HEK293 (cell line): ENCODE results near the gene KYAT1.
A peak's percentile ranks its signal among the peaks of the same experiment; 100 is the strongest.

Experiments used
- CTCF ChIA-PET: fragments of 350-600 bp; formaldehyde crosslinking; extraction: SDS; loops from one replicate; lab custom pipeline; 2021; ENCODE audit warnings: antibody characterized with exemption; lab: Yijun Ruan, JAX
- POLR2A ChIA-PET: fragments of 300-600 bp; formaldehyde crosslinking; extraction: SDS; loops from one replicate; lab custom pipeline; 2020; ENCODE audit warnings: antibody characterized with exemption, inconsistent platforms; lab: Yijun Ruan, JAX
- H3K27ac ChIP-seq: fragments of 200-500 bp; sonication (Bioruptor generic); 2 replicates; pipeline ENCODE4 v1.5.1; 2014; ENCODE audit warnings: low read depth, low read length, control low read depth, inconsistent platforms; ENCODE audit errors: extremely low read depth
- H3K36me3 ChIP-seq, 2 experiments: fragments of 200-500 bp in 1 of 2; sonication (Bioruptor generic) in 1 of 2; 1 replicate in 1 of 2; 2 replicates in 1 of 2; pipeline ENCODE4 v1.5.1; 2014 to 2017; ENCODE audit warnings: inconsistent platforms in 2 of 2, low read length in 2 of 2; ENCODE audit not compliant: control insufficient read depth in 2 of 2, insufficient read depth in 1 of 2
- H3K4me1 ChIP-seq: fragments of 200-500 bp; sonication (Bioruptor generic); 2 replicates; pipeline ENCODE4 v1.5.1; 2014; ENCODE audit warnings: mild to moderate bottlenecking, low read length, inconsistent platforms; ENCODE audit not compliant: control insufficient read depth, insufficient read depth
- H3K4me3 ChIP-seq: 2 replicates; pipeline ENCODE4 v1.5.1; 2011; ENCODE audit warnings: low read depth, mild to moderate bottlenecking, control low read depth, low read length, moderate library complexity
- H3K9me3 ChIP-seq: fragments of 200-500 bp; sonication (Bioruptor generic); 2 replicates; pipeline ENCODE4 v1.5.1; 2014; ENCODE audit warnings: low read depth, low read length, inconsistent platforms; ENCODE audit not compliant: control insufficient read depth, insufficient read depth
- GLI4 ChIP-seq: fragments of 450-650 bp; formaldehyde crosslinking; IDR thresholded peaks from 2 replicates; pipeline ENCODE4 v1.5.1; 2016; ENCODE audit warnings: missing biosample characterization, missing genetic modification characterization
- HOXC10 ChIP-seq: sonication (generic); formaldehyde crosslinking; IDR thresholded peaks from 2 replicates; pipeline ENCODE4 v1.8.1; 2023; ENCODE audit warnings: mild to moderate bottlenecking, missing genetic modification reagents
- IKZF3 ChIP-seq: fragments of 450-650 bp; IDR thresholded peaks from 2 replicates; pipeline ENCODE4 v1.5.0; 2018; ENCODE audit warnings: missing biosample characterization, mild to moderate bottlenecking, missing genetic modification characterization, moderate library complexity
- KLF9 ChIP-seq: fragments of 450-650 bp; formaldehyde crosslinking; IDR thresholded peaks from 2 replicates; pipeline ENCODE4 v1.5.1; 2016; ENCODE audit warnings: missing biosample characterization, missing genetic modification characterization, low read depth
- MEIS1 ChIP-seq: sonication (generic); formaldehyde crosslinking; IDR thresholded peaks from 2 replicates; pipeline ENCODE4 v1.8.1; 2022; ENCODE audit warnings: missing genetic modification reagents, mild to moderate bottlenecking, borderline replicate concordance
- OVOL3 ChIP-seq: fragments of 450-650 bp; formaldehyde crosslinking; IDR thresholded peaks from 2 replicates; pipeline ENCODE4 v1.5.1; 2016; ENCODE audit warnings: missing biosample characterization, missing genetic modification characterization
- SCRT2 ChIP-seq: fragments of 450-650 bp; formaldehyde crosslinking; IDR thresholded peaks from 2 replicates; pipeline ENCODE4 v1.5.1; 2016; ENCODE audit warnings: missing biosample characterization, missing genetic modification characterization
- SETDB1 ChIP-seq: IDR thresholded peaks from one replicate; pipeline ENCODE4 v1.6.1; 2017; ENCODE audit warnings: mild to moderate bottlenecking, low read length, moderate library complexity, mixed read lengths; ENCODE audit not compliant: insufficient read length
- TRIM28 ChIP-seq: IDR thresholded peaks from 2 replicates; pipeline ENCODE4 v1.6.1; 2011; ENCODE audit warnings: low read length, control low read depth, borderline replicate concordance
- ZBTB1 ChIP-seq: fragments of 450-650 bp; formaldehyde crosslinking; IDR thresholded peaks from 2 replicates; pipeline ENCODE4 v1.5.1; 2016; ENCODE audit warnings: missing biosample characterization, missing genetic modification characterization
- ZBTB8A ChIP-seq: fragments of 450-650 bp; formaldehyde crosslinking; IDR thresholded peaks from 2 replicates; pipeline ENCODE4 v1.5.1; 2016; ENCODE audit warnings: missing biosample characterization, missing genetic modification characterization
- ZNF10 ChIP-seq: fragments of 450-650 bp; formaldehyde crosslinking; IDR thresholded peaks from 2 replicates; pipeline ENCODE4 v1.5.1; 2017; ENCODE audit warnings: missing biosample characterization, missing genetic modification characterization
- ZNF169 ChIP-seq: fragments of 450-650 bp; formaldehyde crosslinking; IDR thresholded peaks from 2 replicates; pipeline ENCODE4 v1.5.1; 2016; ENCODE audit warnings: missing biosample characterization, missing genetic modification characterization
- ZNF394 ChIP-seq: fragments of 450-650 bp; formaldehyde crosslinking; IDR thresholded peaks from 2 replicates; pipeline ENCODE4 v1.5.1; 2016; ENCODE audit warnings: missing biosample characterization, missing genetic modification characterization, mild to moderate bottlenecking, moderate library complexity, borderline replicate concordance
- ZNF426 ChIP-seq: fragments of 450-650 bp; formaldehyde crosslinking; IDR thresholded peaks from 2 replicates; pipeline ENCODE4 v1.5.1; 2017; ENCODE audit warnings: missing biosample characterization, missing genetic modification characterization, mild to moderate bottlenecking, inconsistent platforms, moderate library complexity
- ZNF501 ChIP-seq: fragments of 450-650 bp; formaldehyde crosslinking; IDR thresholded peaks from 2 replicates; pipeline ENCODE4 v1.5.1; 2016; ENCODE audit warnings: missing biosample characterization, missing genetic modification characterization
- ZNF544 ChIP-seq: fragments of 450-650 bp; formaldehyde crosslinking; IDR thresholded peaks from 2 replicates; pipeline ENCODE4 v1.5.0; 2017; ENCODE audit warnings: missing biosample characterization, missing genetic modification characterization
- ZNF596 ChIP-seq: fragments of 450-650 bp; IDR thresholded peaks from 2 replicates; pipeline ENCODE4 v1.5.0; 2018; ENCODE audit warnings: missing biosample characterization, mild to moderate bottlenecking, missing genetic modification characterization, moderate library complexity
- ZNF621 ChIP-seq: fragments of 450-650 bp; formaldehyde crosslinking; IDR thresholded peaks from 2 replicates; pipeline ENCODE4 v1.5.1; 2017; ENCODE audit warnings: missing biosample characterization, missing genetic modification characterization
- ZNF660 ChIP-seq: fragments of 450-650 bp; IDR thresholded peaks from 2 replicates; pipeline ENCODE4 v1.5.1; 2018; ENCODE audit warnings: missing biosample characterization, mild to moderate bottlenecking, missing genetic modification characterization
- ZNF747 ChIP-seq: fragments of 450-650 bp; formaldehyde crosslinking; IDR thresholded peaks from 2 replicates; pipeline ENCODE4 v1.5.1; 2016; ENCODE audit warnings: missing biosample characterization, missing genetic modification characterization
- ZNF76 ChIP-seq: fragments of 450-650 bp; formaldehyde crosslinking; IDR thresholded peaks from 2 replicates; pipeline ENCODE4; 2016; ENCODE audit warnings: low read depth, missing biosample characterization, missing genetic modification characterization, borderline replicate concordance
- ZXDB ChIP-seq: fragments of 450-650 bp; formaldehyde crosslinking; IDR thresholded peaks from 2 replicates; pipeline ENCODE4 v1.5.1; 2016; ENCODE audit warnings: missing biosample characterization, missing genetic modification characterization
- TF ChIP-seq, protein P1 (sequence below): fragments of 450-650 bp; formaldehyde crosslinking; IDR thresholded peaks from 2 replicates; pipeline ENCODE4 v1.5.1; 2016; ENCODE audit warnings: missing biosample characterization, missing genetic modification characterization
- TF ChIP-seq, protein P2 (sequence below): fragments of 450-650 bp; formaldehyde crosslinking; optimal IDR thresholded peaks from 2 replicates; pipeline ENCODE3; 2016; ENCODE audit warnings: missing biosample characterization, mild to moderate bottlenecking, missing genetic modification characterization
- TF ChIP-seq, protein P3 (sequence below): fragments of 450-650 bp; formaldehyde crosslinking; IDR thresholded peaks from 2 replicates; pipeline ENCODE4 v1.5.1; 2016; ENCODE audit warnings: missing biosample characterization, missing genetic modification characterization, low read depth
- TF ChIP-seq, protein P4 (sequence below): fragments of 450-650 bp; formaldehyde crosslinking; IDR thresholded peaks from 2 replicates; pipeline ENCODE4 v1.5.1; 2016; ENCODE audit warnings: missing biosample characterization, missing genetic modification characterization
- TF ChIP-seq, protein P5 (sequence below): fragments of 450-650 bp; formaldehyde crosslinking; IDR thresholded peaks from 2 replicates; pipeline ENCODE4 v1.5.1; 2016; ENCODE audit warnings: missing biosample characterization, missing genetic modification characterization
- TF ChIP-seq, protein P6 (sequence below): fragments of 450-650 bp; formaldehyde crosslinking; IDR thresholded peaks from 2 replicates; pipeline ENCODE4 v1.5.1; 2017; ENCODE audit warnings: missing biosample characterization, missing genetic modification characterization

The KYAT1 gene

DNA sequence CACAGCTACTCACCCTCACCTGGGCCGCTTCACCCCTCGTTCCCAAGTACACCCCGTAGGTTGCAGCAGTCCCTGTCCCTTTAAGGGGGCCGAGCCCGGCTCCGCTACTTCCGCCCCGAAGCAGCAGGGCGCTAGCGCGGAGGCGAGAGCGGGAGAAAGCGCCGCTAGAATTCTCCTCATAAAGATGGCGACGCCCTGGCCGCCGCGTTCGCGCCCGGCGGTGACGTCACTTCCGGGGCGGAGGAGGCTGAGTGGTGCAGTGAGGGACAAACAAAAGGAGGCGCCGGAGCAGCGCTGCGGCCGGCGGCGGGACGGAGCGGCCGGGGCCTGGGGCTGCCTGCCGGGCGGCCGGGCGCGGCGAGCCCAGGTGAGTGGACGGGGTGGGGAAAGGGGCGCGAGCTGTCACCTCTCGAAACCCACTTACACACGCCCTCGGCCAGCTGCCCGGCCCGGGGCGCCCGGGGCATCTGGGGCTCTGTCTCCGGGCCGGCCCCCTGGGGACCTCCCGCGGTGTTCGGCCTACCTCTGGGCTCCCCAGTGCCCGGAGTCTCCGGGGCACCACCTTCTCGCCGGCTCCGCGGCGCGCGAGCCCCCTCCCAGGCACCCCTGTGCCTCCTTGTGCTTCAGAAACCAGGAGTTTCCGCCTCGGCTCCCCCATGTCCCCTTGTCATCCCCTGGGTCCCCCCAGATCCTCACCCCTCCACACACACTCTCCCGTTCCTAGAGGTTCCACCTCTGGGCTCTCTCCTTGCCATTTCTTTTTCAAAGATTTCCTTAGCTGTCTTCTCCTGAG, at the start of gene KYAT1, which contains the start of gene LRRC8A:
KYAT1 (minus strand) TSS at position 67 of the 793 bp plus-strand sequence. CDS start 36,545 bp downstream, outside the sequence.
LRRC8A (plus strand) TSS at position 250 of the 793 bp plus-strand sequence. CDS start 25,032 bp downstream, outside the sequence.
- peak within 1 kb of the TSS; percentile 55 for H3K27ac ChIP-seq
- no peaks in the 10 kb centered on the region for H3K4me1 ChIP-seq
- POLR2A ChIA-PET = interaction anchor here (0.5 to 1.6 kb wide), 7 partner anchors 26 to 744 kb away, joined by 3 to 5 read pairs (median 3); partner anchors contain the start of genes ENDOG, NTMT1 and SPOUT1
- H3K36me3 ChIP-seq = peaks cover 0 to 21% of the 10 kb centered on the region in 2 experiments; a peak in 1 of 3 replicates
- CTCF ChIA-PET = interaction anchor here (0.5 to 9.5 kb wide), 6 partner anchors 18 to 258 kb away, joined by 3 to 83 read pairs (median 5); partner anchors contain the start of gene ENDOG
- H3K4me3 ChIP-seq = peak within 1 kb of the TSS; percentile 87
- H3K9me3 ChIP-seq = no peaks in the 10 kb centered on the region
- TF ChIP-seq KLF9 (peak; percentile 57), ZNF544 (tag by site-specific recombination) (no peak), ZBTB1 (tag by site-specific recombination) (0 out of 2 replicates have a peak, but pooled peaks have one; percentile 8), ZNF501 (tag by site-specific recombination) (peak; percentile 28; the same call in 1 of the 2 replicates), ZBTB8A (tag by site-specific recombination) (peak; percentile 73), SETDB1 (no peak), ZNF747 (tag by site-specific recombination) (no peak), ZNF76 (tag by site-specific recombination) (peak; percentile 75), TRIM28 (peak; percentile 55; the same call in 1 of the 2 replicates), OVOL3 (tag by site-specific recombination) (peak; percentile 80; the same call in 1 of the 2 replicates), ZNF394 (tag by site-specific recombination) (no peak; the same call in 1 of the 2 replicates), ZXDB (peak; percentile 83), HOXC10 (no peak), ZNF660 (tag by site-specific recombination) (peak; percentile 38), ZNF621 (tag by site-specific recombination) (no peak), ZNF10 (no peak; the same call in 1 of the 2 replicates), ZNF596 (no peak), ZNF426 (no peak), MEIS1 (CRISPR knock-in tag) (no peak), ZNF169 (tag by site-specific recombination) (no peak), IKZF3 (tag by site-specific recombination) (peak; percentile 23; the same call in 1 of the 2 replicates), SCRT2 (no peak), GLI4 (tag by site-specific recombination) (0 out of 2 replicates have a peak, but pooled peaks have one; percentile 53)
- TF ChIP-seq, protein P1, sequence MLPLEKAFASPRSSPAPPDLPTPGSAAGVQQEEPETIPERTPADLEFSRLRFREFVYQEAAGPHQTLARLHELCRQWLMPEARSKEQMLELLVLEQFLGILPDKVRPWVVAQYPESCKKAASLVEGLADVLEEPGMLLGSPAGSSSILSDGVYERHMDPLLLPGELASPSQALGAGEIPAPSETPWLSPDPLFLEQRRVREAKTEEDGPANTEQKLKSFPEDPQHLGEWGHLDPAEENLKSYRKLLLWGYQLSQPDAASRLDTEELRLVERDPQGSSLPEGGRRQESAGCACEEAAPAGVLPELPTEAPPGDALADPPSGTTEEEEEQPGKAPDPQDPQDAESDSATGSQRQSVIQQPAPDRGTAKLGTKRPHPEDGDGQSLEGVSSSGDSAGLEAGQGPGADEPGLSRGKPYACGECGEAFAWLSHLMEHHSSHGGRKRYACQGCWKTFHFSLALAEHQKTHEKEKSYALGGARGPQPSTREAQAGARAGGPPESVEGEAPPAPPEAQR = peak; percentile 50; the same call in 1 of the 2 replicates
- TF ChIP-seq, protein P2, sequence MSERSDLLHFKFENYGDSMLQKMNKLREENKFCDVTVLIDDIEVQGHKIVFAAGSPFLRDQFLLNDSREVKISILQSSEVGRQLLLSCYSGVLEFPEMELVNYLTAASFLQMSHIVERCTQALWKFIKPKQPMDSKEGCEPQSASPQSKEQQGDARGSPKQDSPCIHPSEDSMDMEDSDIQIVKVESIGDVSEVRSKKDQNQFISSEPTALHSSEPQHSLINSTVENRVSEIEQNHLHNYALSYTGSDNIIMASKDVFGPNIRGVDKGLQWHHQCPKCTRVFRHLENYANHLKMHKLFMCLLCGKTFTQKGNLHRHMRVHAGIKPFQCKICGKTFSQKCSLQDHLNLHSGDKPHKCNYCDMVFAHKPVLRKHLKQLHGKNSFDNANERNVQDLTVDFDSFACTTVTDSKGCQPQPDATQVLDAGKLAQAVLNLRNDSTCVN (tag by site-specific recombination) = peak; percentile 87
- TF ChIP-seq, protein P3, sequence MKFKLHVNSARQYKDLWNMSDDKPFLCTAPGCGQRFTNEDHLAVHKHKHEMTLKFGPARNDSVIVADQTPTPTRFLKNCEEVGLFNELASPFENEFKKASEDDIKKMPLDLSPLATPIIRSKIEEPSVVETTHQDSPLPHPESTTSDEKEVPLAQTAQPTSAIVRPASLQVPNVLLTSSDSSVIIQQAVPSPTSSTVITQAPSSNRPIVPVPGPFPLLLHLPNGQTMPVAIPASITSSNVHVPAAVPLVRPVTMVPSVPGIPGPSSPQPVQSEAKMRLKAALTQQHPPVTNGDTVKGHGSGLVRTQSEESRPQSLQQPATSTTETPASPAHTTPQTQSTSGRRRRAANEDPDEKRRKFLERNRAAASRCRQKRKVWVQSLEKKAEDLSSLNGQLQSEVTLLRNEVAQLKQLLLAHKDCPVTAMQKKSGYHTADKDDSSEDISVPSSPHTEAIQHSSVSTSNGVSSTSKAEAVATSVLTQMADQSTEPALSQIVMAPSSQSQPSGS (tag by site-specific recombination) = peak; percentile 99
- TF ChIP-seq, protein P4, sequence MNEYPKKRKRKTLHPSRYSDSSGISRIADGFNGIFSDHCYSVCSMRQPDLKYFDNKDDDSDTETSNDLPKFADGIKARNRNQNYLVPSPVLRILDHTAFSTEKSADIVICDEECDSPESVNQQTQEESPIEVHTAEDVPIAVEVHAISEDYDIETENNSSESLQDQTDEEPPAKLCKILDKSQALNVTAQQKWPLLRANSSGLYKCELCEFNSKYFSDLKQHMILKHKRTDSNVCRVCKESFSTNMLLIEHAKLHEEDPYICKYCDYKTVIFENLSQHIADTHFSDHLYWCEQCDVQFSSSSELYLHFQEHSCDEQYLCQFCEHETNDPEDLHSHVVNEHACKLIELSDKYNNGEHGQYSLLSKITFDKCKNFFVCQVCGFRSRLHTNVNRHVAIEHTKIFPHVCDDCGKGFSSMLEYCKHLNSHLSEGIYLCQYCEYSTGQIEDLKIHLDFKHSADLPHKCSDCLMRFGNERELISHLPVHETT (tag by site-specific recombination) = peak; percentile 82; the same call in 1 of the 2 replicates
- TF ChIP-seq, protein P5, sequence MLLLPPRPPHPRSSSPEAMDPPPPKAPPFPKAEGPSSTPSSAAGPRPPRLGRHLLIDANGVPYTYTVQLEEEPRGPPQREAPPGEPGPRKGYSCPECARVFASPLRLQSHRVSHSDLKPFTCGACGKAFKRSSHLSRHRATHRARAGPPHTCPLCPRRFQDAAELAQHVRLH (tag by site-specific recombination) = 0 out of 2 replicates have a peak, but pooled peaks have one; percentile 10
- TF ChIP-seq, protein P6, sequence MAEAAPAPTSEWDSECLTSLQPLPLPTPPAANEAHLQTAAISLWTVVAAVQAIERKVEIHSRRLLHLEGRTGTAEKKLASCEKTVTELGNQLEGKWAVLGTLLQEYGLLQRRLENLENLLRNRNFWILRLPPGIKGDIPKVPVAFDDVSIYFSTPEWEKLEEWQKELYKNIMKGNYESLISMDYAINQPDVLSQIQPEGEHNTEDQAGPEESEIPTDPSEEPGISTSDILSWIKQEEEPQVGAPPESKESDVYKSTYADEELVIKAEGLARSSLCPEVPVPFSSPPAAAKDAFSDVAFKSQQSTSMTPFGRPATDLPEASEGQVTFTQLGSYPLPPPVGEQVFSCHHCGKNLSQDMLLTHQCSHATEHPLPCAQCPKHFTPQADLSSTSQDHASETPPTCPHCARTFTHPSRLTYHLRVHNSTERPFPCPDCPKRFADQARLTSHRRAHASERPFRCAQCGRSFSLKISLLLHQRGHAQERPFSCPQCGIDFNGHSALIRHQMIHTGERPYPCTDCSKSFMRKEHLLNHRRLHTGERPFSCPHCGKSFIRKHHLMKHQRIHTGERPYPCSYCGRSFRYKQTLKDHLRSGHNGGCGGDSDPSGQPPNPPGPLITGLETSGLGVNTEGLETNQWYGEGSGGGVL (tag by site-specific recombination) = peak; percentile 48
